ENCODE measurements around the gene MXRA7.

Gene MXRA7

DNA sequence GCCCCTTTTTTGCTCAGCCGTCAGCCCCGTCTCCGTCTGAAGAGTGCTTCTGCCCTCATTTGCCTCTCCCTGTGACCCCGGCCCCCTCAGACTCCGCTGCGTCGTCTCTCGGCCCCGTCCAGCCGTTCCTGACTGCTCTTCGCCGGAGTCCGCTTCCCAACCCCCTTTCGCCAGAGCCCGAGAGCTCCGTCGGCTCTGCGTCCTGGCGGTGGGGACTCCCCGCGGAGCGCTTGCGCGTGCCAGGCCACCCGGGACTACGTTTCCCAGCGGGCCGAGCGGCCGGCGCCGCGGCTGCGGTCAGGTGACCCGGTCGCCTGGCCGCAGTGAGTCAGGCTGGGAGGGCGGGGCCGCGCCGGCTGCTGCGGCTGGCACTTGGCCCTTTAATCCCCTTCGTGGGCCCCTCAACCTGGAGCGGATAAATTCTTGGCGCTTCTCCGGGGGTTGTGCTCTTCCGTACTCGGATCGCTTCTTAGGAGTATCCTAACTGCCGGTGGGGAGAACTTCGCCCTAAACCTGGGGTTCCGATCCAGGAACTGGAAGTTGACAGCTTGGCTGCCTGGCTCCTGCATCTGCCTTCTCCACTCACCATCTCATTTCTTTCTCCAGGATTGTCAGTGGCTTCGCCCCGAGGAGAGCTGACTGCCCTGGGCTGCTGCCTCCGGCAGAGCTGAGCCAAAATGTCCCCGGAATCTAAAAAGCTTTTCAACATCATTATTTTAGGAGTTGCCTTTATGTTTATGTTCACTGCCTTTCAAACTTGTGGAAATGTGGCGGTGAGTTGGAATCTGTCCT, 27.1 kb upstream of the MXRA7 start, which contains the start of gene MFSD11 (continued):
- TF ChIP-seq ZNF311 (tag by site-specific recombination; IDR thresholded peaks at IDR 0.05; ENCODE audit: borderline replicate concordance) (no peak), ZFP3 (tag by site-specific recombination; IDR thresholded peaks at IDR 0.05; ENCODE audit: low read depth) (no peak), ZNF585B (tag by site-specific recombination; IDR thresholded peaks at IDR 0.05) (no peak), ZSCAN23 (tag by site-specific recombination; IDR thresholded peaks at IDR 0.05) (peak; percentile 73; the same call in 1 of the 2 replicates), ZNF837 (tag by site-specific recombination; IDR thresholded peaks at IDR 0.05) (no peak), KLF17 (tag by site-specific recombination; IDR thresholded peaks at IDR 0.05) (peak; percentile 81), ZNF366 (tag by site-specific recombination; conservative IDR thresholded peaks at IDR 0.05) (no peak), ZNF2 (tag by site-specific recombination; IDR thresholded peaks at IDR 0.05) (peak; percentile 42; the same call in 1 of the 2 replicates), ZNF560 (tag by site-specific recombination; IDR thresholded peaks at IDR 0.05; ENCODE audit: borderline replicate concordance) (no peak), ZNF221 (tag by site-specific recombination; IDR thresholded peaks at IDR 0.05; ENCODE audit: borderline replicate concordance) (no peak), ZNF174 (tag by site-specific recombination; IDR thresholded peaks at IDR 0.05) (no peak), YY1 (tag by site-specific recombination; IDR thresholded peaks at IDR 0.05) (peak; percentile 54), ZNF248 (tag by site-specific recombination; IDR thresholded peaks at IDR 0.05) (no peak), ZNF211 (tag by site-specific recombination; IDR thresholded peaks at IDR 0.05; ENCODE audit: low read depth) (no peak), GLIS1 (tag by site-specific recombination; IDR thresholded peaks at IDR 0.05) (peak; percentile 81), KLF9 (tag by site-specific recombination; IDR thresholded peaks at IDR 0.05; ENCODE audit: low read depth) (peak; percentile 93), SALL2 (tag by site-specific recombination; IDR thresholded peaks at IDR 0.05; ENCODE audit: borderline replicate concordance) (no peak), ZBTB26 (tag by site-specific recombination; optimal IDR thresholded peaks at IDR 0.05) (peak; percentile 87), KLF1 (tag by site-specific recombination; IDR thresholded peaks at IDR 0.05) (peak; percentile 34; the same call in 1 of the 2 replicates), SETDB1 (IDR thresholded peaks at IDR 0.05; ENCODE audit: insufficient read length, low read length) (no peak), REPIN1 (tag by site-specific recombination; IDR thresholded peaks at IDR 0.05; ENCODE audit: low read depth) (peak; percentile 87; the same call in 1 of the 2 replicates), BCL11B (tag by site-specific recombination; IDR thresholded peaks at IDR 0.05; ENCODE audit: low read depth) (peak; percentile 96), ZFP37 (tag by site-specific recombination; IDR thresholded peaks at IDR 0.05) (peak; percentile 27; the same call in 1 of the 2 replicates), ZNF645 (tag by site-specific recombination; IDR thresholded peaks at IDR 0.05) (no peak), TCF7L2 (IDR thresholded peaks at IDR 0.05; ENCODE audit: borderline replicate concordance, low read depth, low read length) (no peak), ZBTB11 (tag by site-specific recombination; conservative IDR thresholded peaks at IDR 0.05; ENCODE audit: low read depth) (no peak)
- TF ChIP-seq, protein P1, sequence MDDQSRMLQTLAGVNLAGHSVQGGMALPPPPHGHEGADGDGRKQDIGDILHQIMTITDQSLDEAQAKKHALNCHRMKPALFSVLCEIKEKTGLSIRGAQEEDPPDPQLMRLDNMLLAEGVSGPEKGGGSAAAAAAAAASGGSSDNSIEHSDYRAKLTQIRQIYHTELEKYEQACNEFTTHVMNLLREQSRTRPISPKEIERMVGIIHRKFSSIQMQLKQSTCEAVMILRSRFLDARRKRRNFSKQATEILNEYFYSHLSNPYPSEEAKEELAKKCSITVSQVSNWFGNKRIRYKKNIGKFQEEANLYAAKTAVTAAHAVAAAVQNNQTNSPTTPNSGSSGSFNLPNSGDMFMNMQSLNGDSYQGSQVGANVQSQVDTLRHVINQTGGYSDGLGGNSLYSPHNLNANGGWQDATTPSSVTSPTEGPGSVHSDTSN (CRISPR knock-in tag; IDR thresholded peaks at IDR 0.05) = no peak; the same call in 1 of the 2 replicates
- TF ChIP-seq, protein P2, sequence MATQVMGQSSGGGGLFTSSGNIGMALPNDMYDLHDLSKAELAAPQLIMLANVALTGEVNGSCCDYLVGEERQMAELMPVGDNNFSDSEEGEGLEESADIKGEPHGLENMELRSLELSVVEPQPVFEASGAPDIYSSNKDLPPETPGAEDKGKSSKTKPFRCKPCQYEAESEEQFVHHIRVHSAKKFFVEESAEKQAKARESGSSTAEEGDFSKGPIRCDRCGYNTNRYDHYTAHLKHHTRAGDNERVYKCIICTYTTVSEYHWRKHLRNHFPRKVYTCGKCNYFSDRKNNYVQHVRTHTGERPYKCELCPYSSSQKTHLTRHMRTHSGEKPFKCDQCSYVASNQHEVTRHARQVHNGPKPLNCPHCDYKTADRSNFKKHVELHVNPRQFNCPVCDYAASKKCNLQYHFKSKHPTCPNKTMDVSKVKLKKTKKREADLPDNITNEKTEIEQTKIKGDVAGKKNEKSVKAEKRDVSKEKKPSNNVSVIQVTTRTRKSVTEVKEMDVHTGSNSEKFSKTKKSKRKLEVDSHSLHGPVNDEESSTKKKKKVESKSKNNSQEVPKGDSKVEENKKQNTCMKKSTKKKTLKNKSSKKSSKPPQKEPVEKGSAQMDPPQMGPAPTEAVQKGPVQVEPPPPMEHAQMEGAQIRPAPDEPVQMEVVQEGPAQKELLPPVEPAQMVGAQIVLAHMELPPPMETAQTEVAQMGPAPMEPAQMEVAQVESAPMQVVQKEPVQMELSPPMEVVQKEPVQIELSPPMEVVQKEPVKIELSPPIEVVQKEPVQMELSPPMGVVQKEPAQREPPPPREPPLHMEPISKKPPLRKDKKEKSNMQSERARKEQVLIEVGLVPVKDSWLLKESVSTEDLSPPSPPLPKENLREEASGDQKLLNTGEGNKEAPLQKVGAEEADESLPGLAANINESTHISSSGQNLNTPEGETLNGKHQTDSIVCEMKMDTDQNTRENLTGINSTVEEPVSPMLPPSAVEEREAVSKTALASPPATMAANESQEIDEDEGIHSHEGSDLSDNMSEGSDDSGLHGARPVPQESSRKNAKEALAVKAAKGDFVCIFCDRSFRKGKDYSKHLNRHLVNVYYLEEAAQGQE (tag by site-specific recombination; IDR thresholded peaks at IDR 0.05) = no peak

Measured in HEK293 (cell line).